ENCODE measurements around the gene SUCO.

DNA sequence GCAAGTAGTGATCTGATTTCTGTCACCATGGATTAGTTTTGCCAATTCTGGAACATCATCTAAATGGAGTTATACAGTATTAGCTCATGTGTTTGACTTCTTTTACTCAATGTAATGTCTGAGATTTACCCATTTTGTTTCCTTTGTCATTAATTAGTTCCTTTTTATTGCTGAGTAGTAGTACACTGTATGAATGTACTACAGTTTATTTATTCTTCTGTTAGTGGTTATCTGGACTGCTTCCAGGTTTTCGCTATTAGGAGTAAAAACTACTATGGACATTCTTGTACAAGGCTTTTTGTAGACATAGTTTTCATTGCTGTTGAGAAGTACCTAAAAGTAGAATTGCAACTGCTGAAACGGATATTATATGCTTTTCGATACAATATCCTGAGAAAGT, 14.1 kb downstream of the SUCO start:
- TF ChIP-seq, protein P1, sequence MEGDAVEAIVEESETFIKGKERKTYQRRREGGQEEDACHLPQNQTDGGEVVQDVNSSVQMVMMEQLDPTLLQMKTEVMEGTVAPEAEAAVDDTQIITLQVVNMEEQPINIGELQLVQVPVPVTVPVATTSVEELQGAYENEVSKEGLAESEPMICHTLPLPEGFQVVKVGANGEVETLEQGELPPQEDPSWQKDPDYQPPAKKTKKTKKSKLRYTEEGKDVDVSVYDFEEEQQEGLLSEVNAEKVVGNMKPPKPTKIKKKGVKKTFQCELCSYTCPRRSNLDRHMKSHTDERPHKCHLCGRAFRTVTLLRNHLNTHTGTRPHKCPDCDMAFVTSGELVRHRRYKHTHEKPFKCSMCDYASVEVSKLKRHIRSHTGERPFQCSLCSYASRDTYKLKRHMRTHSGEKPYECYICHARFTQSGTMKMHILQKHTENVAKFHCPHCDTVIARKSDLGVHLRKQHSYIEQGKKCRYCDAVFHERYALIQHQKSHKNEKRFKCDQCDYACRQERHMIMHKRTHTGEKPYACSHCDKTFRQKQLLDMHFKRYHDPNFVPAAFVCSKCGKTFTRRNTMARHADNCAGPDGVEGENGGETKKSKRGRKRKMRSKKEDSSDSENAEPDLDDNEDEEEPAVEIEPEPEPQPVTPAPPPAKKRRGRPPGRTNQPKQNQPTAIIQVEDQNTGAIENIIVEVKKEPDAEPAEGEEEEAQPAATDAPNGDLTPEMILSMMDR (IDR thresholded peaks at IDR 0.05) = no peak
- no peak for TF ChIP-seq POLR2A (IDR thresholded peaks at IDR 0.05)
